Hepatocyte (in vitro differentiated cells): Measurements from ENCODE around the gene ARV1.

Source experiments
- CTCF ChIP-seq: fragments of 200-600 bp; sonication (generic); IDR thresholded peaks from 2 replicates; pipeline ENCODE4 v1.5.1; 2016; ENCODE audit warnings: antibody characterized with exemption, mild to moderate bottlenecking; ENCODE audit not compliant: poor library complexity
- EZH2 ChIP-seq: fragments of 200-600 bp; sonication (generic); IDR thresholded peaks from 2 replicates; pipeline ENCODE4 v1.6.1; 2016; ENCODE audit warnings: antibody characterized with exemption, mild to moderate bottlenecking, borderline replicate concordance
- EZH2phosphoT487 ChIP-seq: fragments of 200-600 bp; sonication (generic); IDR thresholded peaks from one replicate; pipeline ENCODE4 v1.6.1; 2018; ENCODE audit warnings: antibody characterized with exemption, mild to moderate bottlenecking, low read depth, moderate library complexity; ENCODE audit not compliant: unreplicated experiment, severe bottlenecking

- TF ChIP-seq EZH2, result no peak
- no peak for TF ChIP-seq CTCF
- no peak for TF ChIP-seq EZH2phosphoT487
Observed at GRCh38 chr1:231041719-231042261, 62.9 kb downstream of the ARV1 start.
